ENCODE results near the gene DCBLD2. TPM values are rescaled to one million over a fixed set of nuclear protein-coding genes. Genes with fewer than 3 reads are reported as not detected.

DCBLD2 gene
- total RNA-seq, 1 experiment from 2014 or later, result 265 TPM

DNA sequence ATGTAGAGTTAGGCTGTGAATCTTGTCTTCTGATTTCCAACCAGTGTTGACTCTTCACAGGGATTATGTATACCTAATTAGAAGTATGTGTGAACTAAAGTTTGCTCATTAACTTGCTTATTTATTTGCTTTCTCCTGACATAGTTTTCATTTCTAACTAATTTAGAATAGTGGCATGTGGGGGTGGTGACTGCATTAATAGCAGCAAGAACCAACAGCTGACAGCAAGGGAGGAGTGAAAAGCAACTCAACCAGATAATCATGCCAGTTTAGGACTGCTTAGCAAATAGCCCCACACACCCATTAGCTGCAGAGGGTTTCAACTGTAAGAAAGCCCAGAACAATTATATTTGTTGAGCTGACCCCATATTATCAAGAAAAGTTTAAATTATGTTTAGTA is 134.6 kb downstream of the DCBLD2 start:
- intact Hi-C loops (cut with micrococcal nuclease), result no loop called here
- Histone ChIP-seq H2AFZ (ENCODE audit: low read length) (no peak overlapping the region), H3K4me2 (ENCODE audit: low read length) (no peak overlapping the region), H3K36me3 (ENCODE audit: low read depth, low read length) (no peaks in the 10 kb centered on the region), H3F3A (ENCODE audit: low read length, unreplicated experiment) (no peaks in the 10 kb centered on the region), H3K27me3 (ENCODE audit: low read length) (no peaks in the 10 kb centered on the region), H3K9me3 (ENCODE audit: low read length) (no peaks in the 10 kb centered on the region), H3K9me2 (replicated peaks; ENCODE audit: low read length) (no peaks in the 10 kb centered on the region), H3K4me3 (ENCODE audit: low read length) (no peak overlapping the region), H3K9ac (ENCODE audit: low read length) (no peak overlapping the region), H4K20me1 (ENCODE audit: low read length) (no peaks in the 10 kb centered on the region), H3K4me1 (ENCODE audit: insufficient read depth, low read length) (no peaks in the 10 kb centered on the region), H3K27ac (ENCODE audit: low read length) (no peak overlapping the region), H3K79me2 (ENCODE audit: low read length) (no peaks in the 10 kb centered on the region)
- DNase-seq, result no peak
- no peak for ATAC-seq
- TF ChIP-seq, protein P1, sequence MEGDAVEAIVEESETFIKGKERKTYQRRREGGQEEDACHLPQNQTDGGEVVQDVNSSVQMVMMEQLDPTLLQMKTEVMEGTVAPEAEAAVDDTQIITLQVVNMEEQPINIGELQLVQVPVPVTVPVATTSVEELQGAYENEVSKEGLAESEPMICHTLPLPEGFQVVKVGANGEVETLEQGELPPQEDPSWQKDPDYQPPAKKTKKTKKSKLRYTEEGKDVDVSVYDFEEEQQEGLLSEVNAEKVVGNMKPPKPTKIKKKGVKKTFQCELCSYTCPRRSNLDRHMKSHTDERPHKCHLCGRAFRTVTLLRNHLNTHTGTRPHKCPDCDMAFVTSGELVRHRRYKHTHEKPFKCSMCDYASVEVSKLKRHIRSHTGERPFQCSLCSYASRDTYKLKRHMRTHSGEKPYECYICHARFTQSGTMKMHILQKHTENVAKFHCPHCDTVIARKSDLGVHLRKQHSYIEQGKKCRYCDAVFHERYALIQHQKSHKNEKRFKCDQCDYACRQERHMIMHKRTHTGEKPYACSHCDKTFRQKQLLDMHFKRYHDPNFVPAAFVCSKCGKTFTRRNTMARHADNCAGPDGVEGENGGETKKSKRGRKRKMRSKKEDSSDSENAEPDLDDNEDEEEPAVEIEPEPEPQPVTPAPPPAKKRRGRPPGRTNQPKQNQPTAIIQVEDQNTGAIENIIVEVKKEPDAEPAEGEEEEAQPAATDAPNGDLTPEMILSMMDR (conservative IDR thresholded peaks at IDR 0.05; ENCODE audit: low read depth, low read length), result no peak
- TF ChIP-seq EZH2 (IDR thresholded peaks at IDR 0.05; ENCODE audit: low read length, unreplicated experiment), result no peak
- no peak for TF ChIP-seq EZH2phosphoT487 (IDR thresholded peaks at IDR 0.05; ENCODE audit: borderline replicate concordance, low read length)
- CTCF ChIA-PET, result no interaction called here
- POLR2A ChIA-PET (ENCODE audit: unreplicated experiment), result no interaction called here
- BruUV-seq (replicated peaks), result no TSS peak

DNA sequence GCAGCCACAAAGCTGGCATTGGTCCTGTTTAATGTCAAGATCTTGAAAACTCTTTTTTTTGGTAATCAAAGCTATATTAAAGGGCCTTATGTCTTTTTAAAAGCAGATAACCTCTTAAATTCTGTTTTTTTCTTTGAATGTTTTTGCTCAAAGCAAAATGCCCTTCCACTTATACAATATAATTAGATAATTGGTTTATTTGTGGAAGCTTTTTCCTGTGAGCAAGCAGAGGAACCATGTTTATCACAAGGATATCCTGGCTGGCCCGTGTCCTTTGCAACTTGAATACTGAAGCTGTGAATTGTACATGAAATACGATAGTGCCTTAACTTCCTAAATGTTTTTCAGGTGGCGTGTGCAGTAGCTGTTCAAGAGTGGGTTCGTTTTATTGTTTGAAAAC is 135.8 kb downstream of the DCBLD2 start:
- H3K9ac ChIP-seq (ENCODE audit: low read length), result no peak overlapping the region
- ChIA-PET POLR2A (ENCODE audit: unreplicated experiment) (no interaction called here), CTCF (no interaction called here)
- H3K36me3 ChIP-seq (ENCODE audit: low read depth, low read length), result no peaks in the 10 kb centered on the region
- no peak overlapping the region for H3K4me2 ChIP-seq (ENCODE audit: low read length)
- no peak for DNase-seq
- no TSS peak for BruUV-seq (replicated peaks)
- intact Hi-C loops (cut with micrococcal nuclease), result no loop called here
- no peaks in the 10 kb centered on the region for H4K20me1 ChIP-seq (ENCODE audit: low read length)
- no peaks in the 10 kb centered on the region for H3K79me2 ChIP-seq (ENCODE audit: low read length)
- H3K9me3 ChIP-seq (ENCODE audit: low read length), result no peaks in the 10 kb centered on the region
- H2AFZ ChIP-seq (ENCODE audit: low read length), result no peak overlapping the region
- H3K4me1 ChIP-seq (ENCODE audit: insufficient read depth, low read length), result no peaks in the 10 kb centered on the region
- H3K9me2 ChIP-seq (replicated peaks; ENCODE audit: low read length), result no peaks in the 10 kb centered on the region
- no peak overlapping the region for H3K27ac ChIP-seq (ENCODE audit: low read length)
- no peak for ATAC-seq
- H3K4me3 ChIP-seq (ENCODE audit: low read length), result no peak overlapping the region
- TF ChIP-seq EZH2phosphoT487 (IDR thresholded peaks at IDR 0.05; ENCODE audit: borderline replicate concordance, low read length) (no peak), EZH2 (IDR thresholded peaks at IDR 0.05; ENCODE audit: low read length, unreplicated experiment) (no peak)
- TF ChIP-seq, protein P1 (conservative IDR thresholded peaks at IDR 0.05; ENCODE audit: low read depth, low read length), result no peak
- no peaks in the 10 kb centered on the region for H3F3A ChIP-seq (ENCODE audit: low read length, unreplicated experiment)
- H3K27me3 ChIP-seq (ENCODE audit: low read length), result no peaks in the 10 kb centered on the region

DNA sequence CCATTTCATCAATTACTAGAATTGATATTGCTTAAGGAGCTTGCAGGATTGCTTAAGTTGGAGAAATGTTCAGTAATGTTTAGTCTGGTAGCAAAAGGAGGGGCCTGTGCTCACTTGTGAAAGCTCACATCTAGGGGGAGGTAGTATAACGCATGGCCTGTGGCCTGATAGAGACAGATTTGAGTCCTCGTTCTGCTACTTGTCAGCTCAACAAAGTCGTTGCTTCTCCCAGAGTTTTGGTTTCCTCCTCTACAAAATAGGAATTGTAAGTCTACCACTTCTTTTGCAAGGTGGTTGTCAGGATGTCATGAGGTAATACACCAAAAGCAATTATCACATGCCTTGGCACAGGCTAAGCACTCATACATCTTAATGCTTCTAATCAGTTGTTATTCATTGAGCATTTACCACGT is 137.0 kb downstream of the DCBLD2 start:
- Histone ChIP-seq H2AFZ (ENCODE audit: low read length) (no peak overlapping the region), H3K27ac (ENCODE audit: low read length) (no peak overlapping the region), H3K9me3 (ENCODE audit: low read length) (no peaks in the 10 kb centered on the region), H3K36me3 (ENCODE audit: low read depth, low read length) (no peaks in the 10 kb centered on the region), H3K9me2 (replicated peaks; ENCODE audit: low read length) (no peaks in the 10 kb centered on the region), H3K9ac (ENCODE audit: low read length) (no peak overlapping the region), H4K20me1 (ENCODE audit: low read length) (no peaks in the 10 kb centered on the region), H3K4me3 (ENCODE audit: low read length) (no peak overlapping the region), H3K27me3 (ENCODE audit: low read length) (no peaks in the 10 kb centered on the region), H3K79me2 (ENCODE audit: low read length) (no peaks in the 10 kb centered on the region), H3K4me1 (ENCODE audit: insufficient read depth, low read length) (peaks cover 12% of the 10 kb centered on the region), H3K4me2 (ENCODE audit: low read length) (no peak overlapping the region), H3F3A (ENCODE audit: low read length, unreplicated experiment) (no peaks in the 10 kb centered on the region)
- intact Hi-C loops (cut with micrococcal nuclease), result no loop called here
- TF ChIP-seq, protein P1 (conservative IDR thresholded peaks at IDR 0.05; ENCODE audit: low read depth, low read length), result no peak
- TF ChIP-seq EZH2phosphoT487 (IDR thresholded peaks at IDR 0.05; ENCODE audit: borderline replicate concordance, low read length), result no peak
- no peak for TF ChIP-seq EZH2 (IDR thresholded peaks at IDR 0.05; ENCODE audit: low read length, unreplicated experiment)
- ChIA-PET POLR2A (ENCODE audit: unreplicated experiment) (no interaction called here), CTCF (interaction anchor here (0.6 kb wide), 1 partner anchor 154 kb away, joined by 4 read pairs; no protein-coding TSS in a partner anchor)
- BruUV-seq (replicated peaks), result no TSS peak
- no peak for ATAC-seq
- DNase-seq, result no peak
